HG03432 (cell line): ENCODE measurements around the gene MCL1.
"Not testable (repeated sequence)": the region's sequence is repeated elsewhere in the genome, so short reads cannot be mapped to it uniquely, and the experiment has no call there.

Experiments
- ATAC-seq: cut with Tn5 transposase; IDR thresholded peaks from one replicate; pipeline ENCODE4 v1.9.1; 2021; ENCODE audit warnings: mild to moderate bottlenecking, moderate library complexity; ENCODE audit not compliant: unreplicated experiment

MCL1 gene

GRCh38 chr1:150573648-150574071 lies 5.8 kb downstream of the MCL1 start:
- not testable (repeated sequence) for ATAC-seq

- ATAC-seq, result no peak
Measured at GRCh38 chr1:150572918-150573647, 6.3 kb downstream of the MCL1 start.

- ATAC-seq, result no peak
Measured at GRCh38 chr1:150568594-150568966, 10.8 kb downstream of the MCL1 start.

GRCh38 chr1:150567717-150568593 lies 11.5 kb downstream of the MCL1 start:
- ATAC-seq, result peak; percentile 17

- ATAC-seq, result peak; percentile 36
Measured at GRCh38 chr1:150567341-150567716, 12.1 kb downstream of the MCL1 start.

- ATAC-seq, result no peak
Measured at GRCh38 chr1:150566589-150567340, 12.6 kb downstream of the MCL1 start.

- ATAC-seq, result not testable (repeated sequence)
Measured at GRCh38 chr1:150565240-150565991, 14.0 kb downstream of the MCL1 start.

GRCh38 chr1:150564051-150564991 lies 15.1 kb downstream of the MCL1 start:
- ATAC-seq, result no peak

GRCh38 chr1:150563340-150564038 lies 15.9 kb downstream of the MCL1 start:
- ATAC-seq, result no peak

- ATAC-seq, result peak; percentile 43
Measured at GRCh38 chr1:150562446-150563339, 16.7 kb downstream of the MCL1 start.

- ATAC-seq, result peak; percentile 38
Measured at GRCh38 chr1:150561974-150562445, 17.4 kb downstream of the MCL1 start.

GRCh38 chr1:150561254-150561973 lies 18.0 kb downstream of the MCL1 start:
- peak; percentile 22 for ATAC-seq

- peak; percentile 33 for ATAC-seq
Measured at GRCh38 chr1:150560576-150561253, 18.7 kb downstream of the MCL1 start.

- no peak for ATAC-seq
Measured at GRCh38 chr1:150560011-150560438, 19.4 kb downstream of the MCL1 start.

- ATAC-seq, result no peak
Measured at GRCh38 chr1:150559656-150560010, 19.8 kb downstream of the MCL1 start.

GRCh38 chr1:150558761-150559655 lies 20.4 kb downstream of the MCL1 start:
- no peak for ATAC-seq
